HUES6 (cell line): ENCODE results near the gene MYO16.

Source experiments
- H3K27ac ChIP-seq: 2 replicates; pipeline ENCODE4 v1.7.0; 2013; ENCODE audit warnings: low read depth, mild to moderate bottlenecking, low read length, inconsistent platforms
- H3K27me3 ChIP-seq: 2 replicates; pipeline ENCODE4 v1.6.1; 2013; ENCODE audit warnings: low read length; ENCODE audit not compliant: control insufficient read depth, insufficient read depth
- H3K36me3 ChIP-seq: 2 replicates; pipeline ENCODE4 v1.6.1; 2013; ENCODE audit warnings: low read length; ENCODE audit not compliant: control insufficient read depth, insufficient read depth
- H3K4me1 ChIP-seq: 2 replicates; pipeline ENCODE4 v1.6.1; 2013; ENCODE audit warnings: low read length; ENCODE audit not compliant: control insufficient read depth, insufficient read depth
- H3K4me3 ChIP-seq: 2 replicates; pipeline ENCODE4 v1.5.1; 2013; ENCODE audit warnings: low read depth, low read length
- H3K9ac ChIP-seq: one replicate; pipeline ENCODE4 v1.6.1; 2013; ENCODE audit warnings: mild to moderate bottlenecking, low read length
- H3K9me3 ChIP-seq: 2 replicates; pipeline ENCODE4 v1.6.1; 2013; ENCODE audit warnings: low read depth, low read length; ENCODE audit not compliant: control insufficient read depth, insufficient read depth

Gene MYO16

DNA sequence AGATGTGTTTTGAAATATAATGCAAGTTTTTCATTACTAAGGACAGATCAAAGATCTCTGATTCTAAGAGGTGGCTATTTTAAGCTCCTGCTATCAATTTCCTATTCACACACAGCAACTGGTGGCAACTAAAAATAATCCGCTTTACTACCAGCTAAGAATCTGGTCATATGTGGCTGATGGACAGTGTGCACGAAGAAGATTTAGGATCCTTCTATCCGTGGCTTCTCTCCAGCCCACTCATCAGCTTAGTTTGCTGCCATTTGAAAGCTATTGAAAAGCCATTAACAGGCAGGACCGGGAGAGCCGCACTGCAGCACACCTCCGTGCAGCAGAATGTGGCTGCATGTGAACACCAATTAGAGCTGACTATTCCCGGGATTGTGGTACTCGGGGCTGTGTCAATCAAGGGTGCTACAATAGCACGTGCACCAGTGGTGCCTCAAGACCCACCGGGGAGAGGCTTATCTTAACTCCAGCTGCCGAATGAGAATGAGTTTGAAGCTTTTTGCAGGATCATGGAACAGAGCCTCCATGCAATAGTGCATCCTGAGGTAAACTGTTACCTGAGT is at the start of gene MYO16:
TSS of gene MYO16 (plus strand) at position 431 of the 572 bp plus-strand sequence. CDS start 234 bp downstream, outside the sequence.
- H3K27ac ChIP-seq = no peak within 1 kb of the TSS
- no peaks in the 10 kb centered on the region for H3K27me3 ChIP-seq

GRCh38 chr13:108586826-108587225 is 42.6 kb upstream of the MYO16 start:
- Histone ChIP-seq H3K27me3 (no peaks in the 10 kb centered on the region; the same call in 1 of the 2 replicates), H3K36me3 (no peaks in the 10 kb centered on the region), H3K27ac (no peak overlapping the region), H3K9me3 (peaks cover 3% of the 10 kb centered on the region; the same call in 1 of the 2 replicates), H3K4me1 (no peaks in the 10 kb centered on the region), H3K9ac (no peak overlapping the region), H3K4me3 (no peak overlapping the region)

More for the DNA sequence above, at the start of gene MYO16:
- Histone ChIP-seq H3K9me3 (peaks cover 9% of the 10 kb centered on the region; the same call in 1 of the 2 replicates), H3K9ac (no peak within 1 kb of the TSS), H3K4me3 (no peak within 1 kb of the TSS), H3K4me1 (no peaks in the 10 kb centered on the region), H3K36me3 (no peaks in the 10 kb centered on the region)

DNA sequence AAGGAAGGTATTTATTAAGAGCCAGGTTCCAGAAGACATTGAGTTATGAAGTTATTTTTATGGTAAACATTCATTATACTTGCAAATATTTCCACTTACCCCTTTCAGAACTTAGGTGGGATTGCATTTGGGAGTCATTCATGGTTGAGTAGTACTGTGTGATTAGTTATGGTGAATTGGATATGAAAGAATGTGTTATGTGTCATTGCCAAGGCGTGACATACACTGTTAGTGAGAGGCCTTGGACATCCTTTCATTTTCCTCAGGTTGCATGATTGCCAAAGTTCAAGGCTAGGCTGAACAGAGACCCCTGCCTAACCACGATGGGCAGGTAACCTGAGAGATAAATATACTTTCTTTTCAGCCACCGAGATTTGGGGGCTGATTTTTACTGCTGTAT is 40.9 kb upstream of the MYO16 start:
- Histone ChIP-seq H3K27ac (no peak overlapping the region), H3K4me1 (no peaks in the 10 kb centered on the region), H3K27me3 (peaks cover 8% of the 10 kb centered on the region), H3K36me3 (no peaks in the 10 kb centered on the region), H3K9me3 (peaks cover 3% of the 10 kb centered on the region; the same call in 1 of the 2 replicates), H3K4me3 (no peak overlapping the region), H3K9ac (no peak overlapping the region)

DNA sequence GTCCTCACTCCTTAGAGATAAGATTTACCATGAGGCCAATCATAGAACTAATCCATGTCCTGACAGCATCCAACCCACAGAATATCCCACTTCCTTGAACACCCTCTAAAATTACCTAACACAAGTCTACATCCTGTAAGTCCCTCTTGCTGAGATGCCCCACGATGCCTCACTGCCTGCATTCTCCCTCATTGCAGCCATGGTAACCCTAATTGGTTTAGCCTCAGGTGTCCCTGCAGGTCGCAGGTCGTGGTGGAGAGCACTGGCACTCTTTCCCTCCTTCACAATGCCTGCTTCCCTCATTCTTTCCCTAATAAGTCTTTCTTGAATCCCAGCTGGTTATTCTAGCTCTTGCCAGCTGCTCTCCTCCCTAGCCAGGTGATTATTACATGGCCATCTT is 35.3 kb upstream of the MYO16 start:
- Histone ChIP-seq H3K36me3 (no peaks in the 10 kb centered on the region), H3K27me3 (peaks cover 50% of the 10 kb centered on the region), H3K4me1 (no peaks in the 10 kb centered on the region), H3K9ac (no peak overlapping the region), H3K9me3 (no peaks in the 10 kb centered on the region), H3K4me3 (no peak overlapping the region), H3K27ac (no peak overlapping the region)

DNA sequence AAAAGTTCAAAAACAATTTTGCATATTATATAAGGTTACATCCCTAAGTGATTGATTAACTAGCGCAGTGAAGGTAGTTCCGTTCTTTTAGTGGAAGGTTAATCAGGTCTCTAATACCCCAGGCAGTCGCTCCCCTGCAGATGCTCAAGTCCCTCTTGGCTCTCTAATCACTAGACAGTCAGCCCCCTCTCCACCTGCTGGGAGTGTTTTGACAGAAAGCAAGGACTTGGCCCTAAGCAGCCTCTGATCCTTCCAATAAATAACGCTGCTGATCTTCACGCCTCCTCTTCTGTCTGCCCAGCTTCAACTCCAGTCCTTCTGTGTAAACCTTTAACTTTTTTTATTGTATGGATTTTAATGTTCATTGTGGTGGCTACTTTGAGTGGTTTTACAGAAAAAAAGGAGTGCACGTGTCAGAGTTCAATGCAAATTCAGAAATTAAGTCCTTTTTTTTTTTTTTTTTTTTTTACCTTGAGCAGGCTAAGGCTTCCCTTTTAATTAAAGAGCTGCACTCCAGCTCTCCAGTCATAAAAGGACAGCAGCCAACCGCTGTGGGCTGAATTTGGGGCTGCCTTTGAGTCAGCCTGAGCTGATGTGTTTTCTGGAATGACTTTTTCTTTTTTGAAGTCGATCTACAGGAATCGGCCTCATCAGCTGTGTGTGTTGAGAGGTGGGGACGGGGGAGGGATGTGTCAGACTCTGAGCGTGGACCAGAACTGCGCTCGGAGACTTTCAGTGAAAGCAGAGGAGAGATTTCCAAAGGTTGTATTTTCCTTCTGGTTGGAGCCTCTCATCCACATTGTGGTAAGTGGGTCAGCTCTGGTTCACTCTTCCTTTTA is 33.8 kb upstream of the MYO16 start:
- peaks cover 50% of the 10 kb centered on the region for H3K27me3 ChIP-seq
- H3K9ac ChIP-seq = no peak overlapping the region
- no peak overlapping the region for H3K4me3 ChIP-seq
- H3K27ac ChIP-seq = no peak overlapping the region
- H3K4me1 ChIP-seq = no peaks in the 10 kb centered on the region
- H3K9me3 ChIP-seq = no peaks in the 10 kb centered on the region
- H3K36me3 ChIP-seq = no peaks in the 10 kb centered on the region

DNA sequence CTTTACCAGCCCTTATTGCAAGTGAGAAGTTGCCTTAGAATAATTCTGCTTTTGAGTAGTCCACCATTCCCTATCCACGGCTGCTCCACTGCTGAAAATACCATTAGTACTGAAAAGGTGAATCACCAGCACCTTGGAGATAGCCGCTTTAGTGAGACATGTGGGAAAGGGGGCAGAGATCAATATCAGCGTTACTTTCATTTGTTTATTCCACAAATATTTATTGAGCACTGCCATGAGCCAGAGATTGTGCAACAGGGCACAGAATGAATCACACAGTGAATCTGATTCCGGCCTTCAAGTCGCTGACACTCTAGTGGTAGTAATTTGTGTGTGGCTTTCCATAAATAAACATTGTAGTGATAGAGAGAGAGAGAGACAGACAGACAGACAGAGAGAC is 31.5 kb upstream of the MYO16 start:
- no peaks in the 10 kb centered on the region for H3K4me1 ChIP-seq
- H3K27me3 ChIP-seq = peaks cover 48% of the 10 kb centered on the region
- no peaks in the 10 kb centered on the region for H3K36me3 ChIP-seq
- H3K9ac ChIP-seq = no peak overlapping the region
- H3K9me3 ChIP-seq = no peaks in the 10 kb centered on the region
- H3K4me3 ChIP-seq = no peak overlapping the region
- no peak overlapping the region for H3K27ac ChIP-seq

DNA sequence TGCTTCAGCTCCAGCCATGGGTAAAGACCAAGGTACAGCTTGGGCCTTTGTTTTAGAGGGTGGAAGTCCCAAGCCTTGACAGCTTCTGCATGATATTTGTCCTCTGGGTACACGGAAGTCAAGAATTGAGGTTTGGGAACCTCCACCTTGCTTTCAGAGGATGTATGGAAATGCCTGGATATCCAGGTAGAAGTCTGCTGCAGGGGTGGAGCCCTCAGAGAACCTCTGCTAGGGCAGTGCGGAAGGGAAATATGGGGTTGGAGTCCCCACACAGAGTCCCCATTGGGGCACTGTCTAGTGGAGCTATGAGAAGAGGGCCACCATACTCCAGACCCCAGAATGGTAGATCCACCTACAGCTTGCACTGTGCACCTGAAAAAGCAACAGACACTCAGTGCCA is 23.0 kb upstream of the MYO16 start:
- Histone ChIP-seq H3K9ac (no peak overlapping the region), H3K4me1 (no peaks in the 10 kb centered on the region), H3K9me3 (peaks cover 28% of the 10 kb centered on the region), H3K4me3 (no peak overlapping the region), H3K36me3 (no peaks in the 10 kb centered on the region), H3K27me3 (no peaks in the 10 kb centered on the region), H3K27ac (no peak overlapping the region)

- Histone ChIP-seq H3K27ac (no peak overlapping the region), H3K9me3 (peaks cover 28% of the 10 kb centered on the region), H3K27me3 (no peaks in the 10 kb centered on the region), H3K4me1 (no peaks in the 10 kb centered on the region), H3K36me3 (no peaks in the 10 kb centered on the region), H3K9ac (no peak overlapping the region), H3K4me3 (no peak overlapping the region)
These were observed 20.1 kb upstream of the MYO16 start for GRCh38 chr13:108609353-108609752.

GRCh38 chr13:108610507-108610906 is 18.9 kb upstream of the MYO16 start:
- H3K36me3 ChIP-seq = no peaks in the 10 kb centered on the region
- H3K27me3 ChIP-seq = no peaks in the 10 kb centered on the region
- peaks cover 21% of the 10 kb centered on the region for H3K9me3 ChIP-seq
- no peak overlapping the region for H3K4me3 ChIP-seq
- no peaks in the 10 kb centered on the region for H3K4me1 ChIP-seq
- no peak overlapping the region for H3K9ac ChIP-seq
- no peak overlapping the region for H3K27ac ChIP-seq

DNA sequence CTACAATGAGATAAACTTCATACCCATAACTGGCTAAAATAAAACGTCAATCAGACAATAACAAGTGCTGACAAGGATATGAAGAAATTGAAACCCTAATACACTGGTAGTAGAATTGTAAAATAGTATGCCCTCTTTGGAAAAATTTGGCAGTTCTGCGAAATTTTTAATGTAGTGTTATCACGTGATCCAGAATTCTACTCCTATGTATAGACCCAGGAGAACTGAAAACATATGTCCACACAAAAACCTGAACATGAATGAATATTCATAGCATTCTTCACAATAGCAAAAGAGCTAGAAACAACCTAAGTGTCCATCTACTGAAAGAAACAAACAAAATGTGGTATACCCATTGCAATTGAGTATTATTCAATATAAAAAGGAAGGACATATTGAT is 14.2 kb upstream of the MYO16 start:
- Histone ChIP-seq H3K9me3 (no peaks in the 10 kb centered on the region), H3K27me3 (no peaks in the 10 kb centered on the region), H3K4me1 (peaks cover 9% of the 10 kb centered on the region), H3K9ac (no peak overlapping the region), H3K36me3 (no peaks in the 10 kb centered on the region), H3K27ac (no peak overlapping the region), H3K4me3 (no peak overlapping the region)

DNA sequence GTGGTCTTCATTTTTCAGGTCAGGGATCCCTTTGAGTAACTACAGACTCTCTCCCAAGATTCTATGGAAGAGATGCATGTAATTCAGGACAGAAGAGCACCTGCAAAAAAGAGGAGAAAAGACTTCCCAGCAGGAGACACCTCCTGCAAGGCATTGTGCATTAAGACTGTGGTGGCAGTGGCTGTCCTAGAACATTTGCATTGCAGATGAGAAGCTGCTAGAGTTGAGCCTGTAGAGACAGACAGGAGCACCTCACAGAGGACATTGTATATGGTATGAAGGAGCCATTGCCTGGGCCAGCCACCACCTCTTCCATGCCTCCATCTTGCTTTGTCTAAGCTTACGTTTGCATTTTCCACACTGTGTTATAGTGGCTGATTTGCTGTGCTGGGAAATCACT is 11.2 kb upstream of the MYO16 start:
- Histone ChIP-seq H3K9me3 (no peaks in the 10 kb centered on the region), H3K4me3 (no peak overlapping the region), H3K4me1 (peaks cover 9% of the 10 kb centered on the region), H3K36me3 (no peaks in the 10 kb centered on the region), H3K27me3 (no peaks in the 10 kb centered on the region), H3K27ac (no peak overlapping the region), H3K9ac (no peak overlapping the region)
